ENCODE data around the gene CREBRF. TPM values are rescaled to one million over a fixed set of nuclear protein-coding genes. Genes with fewer than 3 reads are reported as not detected.
"Not testable (repeated sequence)": the region's sequence is repeated elsewhere in the genome, so short reads cannot be mapped to it uniquely, and the experiment has no call there.

Gene CREBRF
- 10 to 100 TPM; 17.1 to 18.7 TPM for total RNA-seq

- H3K4me3 Mint-ChIP-seq = peak within 1 kb of the TSS; percentile 95
These were observed at the start of gene CREBRF for GRCh38 chr5:173055983-173056782. TSS of gene CREBRF (plus strand) at chr5:173056352. CDS start at chr5:173080776, 24,424 bp downstream.

GRCh38 chr5:173010021-173010420 is 46.1 kb upstream of the CREBRF start:
- CTCF ChIA-PET = interaction anchor here (1.1 kb wide), 1 partner anchor 20 kb away, joined by 3 read pairs; no protein-coding TSS in a partner anchor
- H3K4me3 Mint-ChIP-seq = no peak overlapping the region
- H3K9me3 Mint-ChIP-seq = no peaks in the 10 kb centered on the region

More at GRCh38 chr5:173055983-173056782, at the start of gene CREBRF:
- Mint-ChIP-seq H3K4me1 (peaks cover 45% of the 10 kb centered on the region), H3K27me3 (peaks cover 3% of the 10 kb centered on the region), H3K27ac (peak within 1 kb of the TSS; percentile 94), H3K36me3 (ENCODE audit: low read depth) (peaks cover 2% of the 10 kb centered on the region), H3K9me3 (no peaks in the 10 kb centered on the region)
- ChIA-PET POLR2A (interaction anchor here (1.5 kb wide), 1 partner anchor 72 kb away, joined by 10 read pairs; the partner anchor contains the start of gene ATP6V0E1), CTCF (interaction anchor here (1.4 to 1.8 kb wide), 2 partner anchors 22 to 73 kb away, joined by 4 to 6 read pairs; partner anchors contain the start of gene ATP6V0E1)
- peak; percentile 98 for DNase-seq

GRCh38 chr5:173010547-173011464 is 45.3 kb upstream of the CREBRF start:
- Mint-ChIP-seq H3K9me3 (no peaks in the 10 kb centered on the region), H3K36me3 (ENCODE audit: low read depth) (peaks cover 11% of the 10 kb centered on the region), H3K27me3 (no peaks in the 10 kb centered on the region), H3K4me1 (peaks cover 17% of the 10 kb centered on the region), H3K27ac (no peak overlapping the region), H3K4me3 (no peak overlapping the region)
- no peak for DNase-seq
- ChIA-PET CTCF (interaction anchor here (0.9 to 1.1 kb wide), 2 partner anchors 16 to 19 kb away, joined by 3 read pairs; no protein-coding TSS in a partner anchor), POLR2A (no interaction called here)

More at GRCh38 chr5:173010021-173010420, 46.1 kb upstream of the CREBRF start:
- Mint-ChIP-seq H3K27ac (no peak overlapping the region), H3K27me3 (no peaks in the 10 kb centered on the region), H3K36me3 (ENCODE audit: low read depth) (peaks cover 11% of the 10 kb centered on the region), H3K4me1 (peaks cover 14% of the 10 kb centered on the region)
- DNase-seq = no peak
- POLR2A ChIA-PET = no interaction called here

GRCh38 chr5:173011566-173011965 is 44.6 kb upstream of the CREBRF start:
- ChIA-PET CTCF (interaction anchor here (0.6 to 0.9 kb wide), 2 partner anchors 17 to 157 kb away, joined by 3 to 5 read pairs; no protein-coding TSS in a partner anchor), POLR2A (interaction anchor here (0.6 kb wide), 1 partner anchor 57 kb away, joined by 3 read pairs; no protein-coding TSS in a partner anchor)
- no peak overlapping the region for H3K4me3 Mint-ChIP-seq
- H3K27me3 Mint-ChIP-seq = no peaks in the 10 kb centered on the region
- H3K9me3 Mint-ChIP-seq = no peaks in the 10 kb centered on the region
- peaks cover 11% of the 10 kb centered on the region for H3K36me3 Mint-ChIP-seq (ENCODE audit: low read depth)
- H3K27ac Mint-ChIP-seq = no peak overlapping the region
- no peak for DNase-seq
- peaks cover 24% of the 10 kb centered on the region for H3K4me1 Mint-ChIP-seq

GRCh38 chr5:173012882-173013281 is 43.3 kb upstream of the CREBRF start:
- Mint-ChIP-seq H3K9me3 (no peaks in the 10 kb centered on the region), H3K27me3 (no peaks in the 10 kb centered on the region), H3K4me1 (peaks cover 27% of the 10 kb centered on the region), H3K36me3 (ENCODE audit: low read depth) (peaks cover 14% of the 10 kb centered on the region), H3K27ac (no peak overlapping the region), H3K4me3 (no peak overlapping the region)
- no peak for DNase-seq
- ChIA-PET CTCF (interaction anchor here (0.8 to 1.2 kb wide), 2 partner anchors 11 to 21 kb away, joined by 3 to 4 read pairs; no protein-coding TSS in a partner anchor), POLR2A (no interaction called here)

GRCh38 chr5:173014671-173015070 is 41.5 kb upstream of the CREBRF start:
- Mint-ChIP-seq H3K27ac (no peak overlapping the region), H3K36me3 (ENCODE audit: low read depth) (peaks cover 18% of the 10 kb centered on the region), H3K4me3 (no peak overlapping the region), H3K4me1 (peaks cover 28% of the 10 kb centered on the region), H3K27me3 (no peaks in the 10 kb centered on the region), H3K9me3 (no peaks in the 10 kb centered on the region)
- no peak for DNase-seq
- POLR2A ChIA-PET = no interaction called here
- CTCF ChIA-PET = no interaction called here

- POLR2A ChIA-PET = no interaction called here
- no peaks in the 10 kb centered on the region for H3K27me3 Mint-ChIP-seq
- no peaks in the 10 kb centered on the region for H3K9me3 Mint-ChIP-seq
- no peak overlapping the region for H3K4me3 Mint-ChIP-seq
- peaks cover 25% of the 10 kb centered on the region for H3K4me1 Mint-ChIP-seq
- H3K36me3 Mint-ChIP-seq (ENCODE audit: low read depth) = peaks cover 23% of the 10 kb centered on the region
- no peak for DNase-seq
- CTCF ChIA-PET = no interaction called here
- H3K27ac Mint-ChIP-seq = no peak overlapping the region
These were observed 41.0 kb upstream of the CREBRF start for GRCh38 chr5:173015192-173015591.

GRCh38 chr5:173015598-173016455 is 40.3 kb upstream of the CREBRF start:
- H3K4me1 Mint-ChIP-seq = peaks cover 25% of the 10 kb centered on the region
- ChIA-PET CTCF (interaction anchor here (0.8 kb wide), 1 partner anchor 41 kb away, joined by 3 read pairs; no protein-coding TSS in a partner anchor), POLR2A (no interaction called here)
- H3K4me3 Mint-ChIP-seq = no peak overlapping the region
- H3K9me3 Mint-ChIP-seq = no peaks in the 10 kb centered on the region
- no peak overlapping the region for H3K27ac Mint-ChIP-seq
- no peak for DNase-seq
- H3K36me3 Mint-ChIP-seq (ENCODE audit: low read depth) = peaks cover 27% of the 10 kb centered on the region
- H3K27me3 Mint-ChIP-seq = no peaks in the 10 kb centered on the region

GRCh38 chr5:173016598-173017046 is 39.5 kb upstream of the CREBRF start:
- no peak for DNase-seq
- Mint-ChIP-seq H3K27ac (no peak overlapping the region), H3K4me1 (peaks cover 25% of the 10 kb centered on the region), H3K36me3 (ENCODE audit: low read depth) (peaks cover 33% of the 10 kb centered on the region), H3K4me3 (no peak overlapping the region), H3K27me3 (no peaks in the 10 kb centered on the region), H3K9me3 (no peaks in the 10 kb centered on the region)
- CTCF ChIA-PET = interaction anchor here (0.5 to 0.8 kb wide), 3 partner anchors 34 to 233 kb away, joined by 3 read pairs; no protein-coding TSS in a partner anchor
- POLR2A ChIA-PET = no interaction called here

GRCh38 chr5:173017087-173017486 is 39.1 kb upstream of the CREBRF start:
- Mint-ChIP-seq H3K4me1 (peaks cover 24% of the 10 kb centered on the region), H3K36me3 (ENCODE audit: low read depth) (peaks cover 35% of the 10 kb centered on the region)
- POLR2A ChIA-PET, H3K27me3 Mint-ChIP-seq, H3K9me3 Mint-ChIP-seq, H3K4me3 Mint-ChIP-seq, DNase-seq, H3K27ac Mint-ChIP-seq: not testable (repeated sequence)
- CTCF ChIA-PET = interaction anchor here (0.5 to 0.7 kb wide), 2 partner anchors 34 to 234 kb away, joined by 3 read pairs; no protein-coding TSS in a partner anchor

GRCh38 chr5:173018358-173018757 is 37.8 kb upstream of the CREBRF start:
- peaks cover 23% of the 10 kb centered on the region for H3K4me1 Mint-ChIP-seq
- no peaks in the 10 kb centered on the region for H3K9me3 Mint-ChIP-seq
- ChIA-PET POLR2A (no interaction called here), CTCF (interaction anchor here (0.8 to 0.9 kb wide), 2 partner anchors 11 to 25 kb away, joined by 3 to 4 read pairs; no protein-coding TSS in a partner anchor)
- H3K27me3 Mint-ChIP-seq = no peaks in the 10 kb centered on the region
- H3K36me3 Mint-ChIP-seq (ENCODE audit: low read depth) = peaks cover 38% of the 10 kb centered on the region
- no peak overlapping the region for H3K27ac Mint-ChIP-seq
- DNase-seq = no peak
- H3K4me3 Mint-ChIP-seq = no peak overlapping the region

Data from activated CD4-positive, alpha-beta T cell treated with anti-CD3 and anti-CD28 coated beads, Interleukin-2, amount 10 ng/mL, durations not matched to agents 7 days and 5 days (primary cell).